GM04503 (cell line): ENCODE data around the gene OR10K2.

Experiments used
- DNase-seq: peaks from one replicate; pipeline ENCODE4 v3.0.0-alpha.2; 2012; ENCODE audit warnings: low read depth

Gene OR10K2

DNA sequence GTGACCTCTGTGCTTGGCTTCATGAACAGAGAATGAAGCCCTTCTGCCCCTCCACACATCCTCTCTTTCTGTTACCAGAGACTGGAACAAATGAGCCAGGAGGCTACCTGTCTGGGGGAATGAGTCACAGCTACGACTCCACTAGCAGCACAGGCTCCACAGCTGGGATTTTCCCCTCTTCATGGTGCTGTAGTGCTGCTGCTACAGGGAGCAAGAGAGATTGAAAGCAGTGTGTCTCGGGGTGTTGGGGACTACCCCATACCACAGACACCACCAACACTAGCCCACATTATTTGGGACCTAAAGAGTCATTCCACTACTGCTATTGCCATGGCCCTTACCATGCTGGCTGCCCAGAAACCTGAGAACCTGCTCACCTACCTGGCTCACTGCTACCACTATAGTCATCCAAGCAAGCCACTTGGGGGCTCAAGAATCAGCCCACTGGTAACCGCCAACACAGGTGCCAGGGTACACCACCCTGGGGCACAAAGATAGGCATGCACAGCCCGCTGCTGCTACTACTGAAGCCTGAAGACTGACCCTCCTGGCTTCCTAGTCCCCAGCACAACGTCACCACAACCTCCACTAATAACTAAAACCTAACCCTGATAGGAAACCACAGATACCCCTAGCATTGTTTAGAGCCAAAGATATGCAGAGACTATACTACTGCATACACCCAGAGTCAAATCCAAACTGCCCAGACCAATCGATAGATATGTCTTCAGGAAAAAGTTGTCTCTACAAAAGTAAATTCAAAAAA, 54.7 kb downstream of the OR10K2 start:
- no peak for DNase-seq
